GM12873 (cell line): ENCODE results near the gene SETBP1.
A peak's percentile ranks its signal among the peaks of the same experiment; 100 is the strongest.

Experiments
- TF ChIP-seq, protein P1 (sequence below): IDR thresholded peaks from 2 replicates; pipeline ENCODE4 v1.5.1; 2012; ENCODE audit warnings: low read depth, mild to moderate bottlenecking, moderate library complexity, low read length, control low read depth; ENCODE audit not compliant: insufficient read depth; ENCODE audit errors: missing control alignments

The SETBP1 gene

DNA sequence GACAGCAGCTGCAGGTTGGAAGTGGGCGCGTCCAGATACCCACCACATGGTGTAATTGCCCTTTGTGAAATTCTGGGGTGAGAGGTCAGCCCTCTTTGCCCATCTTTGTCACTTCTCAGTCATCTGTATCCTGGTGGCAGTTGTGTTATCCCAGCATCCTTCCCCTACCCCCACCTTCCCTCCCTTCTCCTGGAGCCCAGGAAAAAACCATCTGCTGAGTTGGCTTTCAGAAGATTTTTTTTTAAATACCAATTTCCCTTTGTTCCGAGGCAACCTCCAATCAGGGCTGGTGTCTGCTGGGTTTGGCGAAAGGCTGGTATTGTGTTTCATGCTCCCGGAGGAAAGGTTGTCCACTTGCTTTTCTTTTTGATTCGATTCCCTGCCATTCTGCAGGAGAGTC, 35.2 kb downstream of the SETBP1 start:
- TF ChIP-seq, protein P1, sequence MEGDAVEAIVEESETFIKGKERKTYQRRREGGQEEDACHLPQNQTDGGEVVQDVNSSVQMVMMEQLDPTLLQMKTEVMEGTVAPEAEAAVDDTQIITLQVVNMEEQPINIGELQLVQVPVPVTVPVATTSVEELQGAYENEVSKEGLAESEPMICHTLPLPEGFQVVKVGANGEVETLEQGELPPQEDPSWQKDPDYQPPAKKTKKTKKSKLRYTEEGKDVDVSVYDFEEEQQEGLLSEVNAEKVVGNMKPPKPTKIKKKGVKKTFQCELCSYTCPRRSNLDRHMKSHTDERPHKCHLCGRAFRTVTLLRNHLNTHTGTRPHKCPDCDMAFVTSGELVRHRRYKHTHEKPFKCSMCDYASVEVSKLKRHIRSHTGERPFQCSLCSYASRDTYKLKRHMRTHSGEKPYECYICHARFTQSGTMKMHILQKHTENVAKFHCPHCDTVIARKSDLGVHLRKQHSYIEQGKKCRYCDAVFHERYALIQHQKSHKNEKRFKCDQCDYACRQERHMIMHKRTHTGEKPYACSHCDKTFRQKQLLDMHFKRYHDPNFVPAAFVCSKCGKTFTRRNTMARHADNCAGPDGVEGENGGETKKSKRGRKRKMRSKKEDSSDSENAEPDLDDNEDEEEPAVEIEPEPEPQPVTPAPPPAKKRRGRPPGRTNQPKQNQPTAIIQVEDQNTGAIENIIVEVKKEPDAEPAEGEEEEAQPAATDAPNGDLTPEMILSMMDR: no peak

DNA sequence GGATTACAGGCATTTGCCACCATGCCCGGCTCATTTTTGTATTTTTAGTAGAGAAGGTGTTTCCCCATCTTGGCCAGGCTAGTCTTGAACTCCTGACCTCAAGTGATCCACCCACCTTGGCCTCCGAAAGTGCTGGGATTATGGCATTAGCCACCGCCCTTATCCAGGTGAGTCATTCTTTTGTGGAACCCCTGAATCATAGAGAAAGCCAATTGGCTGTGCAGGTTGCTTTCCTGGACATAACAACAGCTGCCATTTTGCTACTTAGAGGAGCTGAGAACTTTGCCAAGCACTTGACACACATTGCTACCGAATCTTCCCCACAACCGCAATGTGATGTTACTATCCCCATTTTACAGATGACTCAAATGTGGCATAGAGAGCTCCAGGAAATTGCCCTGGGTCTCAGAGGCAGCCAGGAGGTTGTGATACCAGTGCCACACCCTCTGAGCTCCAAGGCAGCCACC, 36.0 kb downstream of the SETBP1 start:
- TF ChIP-seq, protein P1: no peak

DNA sequence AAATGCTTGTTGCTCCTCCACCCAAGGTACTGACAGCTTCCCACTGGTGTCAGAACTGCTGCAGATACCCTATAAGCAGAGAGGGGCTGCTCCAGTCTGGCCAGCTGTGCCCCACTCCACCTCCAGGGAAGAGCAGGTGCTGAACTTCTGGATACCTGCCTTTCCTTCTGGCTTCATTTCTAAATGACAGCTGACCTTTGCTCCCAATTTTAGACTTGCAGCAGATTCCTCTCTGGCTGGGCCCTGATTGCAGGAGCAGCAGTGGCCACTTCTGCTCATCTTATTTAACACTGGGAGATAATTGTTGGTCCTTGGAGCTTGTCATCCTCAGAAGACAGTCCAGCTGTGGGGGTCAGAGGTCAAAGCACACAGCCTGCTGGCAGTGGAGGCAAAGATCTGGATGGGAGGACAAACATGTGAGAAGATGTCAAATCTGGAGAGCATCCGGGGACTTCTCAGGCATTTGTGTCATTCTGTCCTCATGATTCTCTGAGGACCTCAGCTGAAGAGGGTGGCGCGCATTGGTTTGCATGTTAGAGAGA, 38.9 kb downstream of the SETBP1 start:
- TF ChIP-seq, protein P1: no peak

DNA sequence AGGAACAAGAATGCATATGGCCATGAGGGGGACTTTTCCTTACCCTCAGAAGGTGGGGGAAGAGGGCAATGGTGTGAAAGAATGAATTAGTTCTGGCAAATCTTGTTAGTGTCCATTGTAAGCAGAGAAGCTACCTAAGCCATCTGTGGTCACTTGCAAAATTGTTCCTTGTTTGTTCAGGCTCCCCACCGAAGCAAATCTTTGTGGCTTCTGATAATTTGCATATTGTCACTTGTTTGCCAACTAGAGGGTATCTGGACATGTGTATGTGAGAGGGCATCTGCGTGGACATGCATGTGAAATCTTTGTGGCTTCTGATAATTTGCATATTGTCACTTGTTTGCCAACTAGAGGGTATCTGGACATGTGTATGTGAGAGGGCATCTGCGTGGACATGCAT, 41.1 kb downstream of the SETBP1 start:
- TF ChIP-seq, protein P1: peak; percentile 3

DNA sequence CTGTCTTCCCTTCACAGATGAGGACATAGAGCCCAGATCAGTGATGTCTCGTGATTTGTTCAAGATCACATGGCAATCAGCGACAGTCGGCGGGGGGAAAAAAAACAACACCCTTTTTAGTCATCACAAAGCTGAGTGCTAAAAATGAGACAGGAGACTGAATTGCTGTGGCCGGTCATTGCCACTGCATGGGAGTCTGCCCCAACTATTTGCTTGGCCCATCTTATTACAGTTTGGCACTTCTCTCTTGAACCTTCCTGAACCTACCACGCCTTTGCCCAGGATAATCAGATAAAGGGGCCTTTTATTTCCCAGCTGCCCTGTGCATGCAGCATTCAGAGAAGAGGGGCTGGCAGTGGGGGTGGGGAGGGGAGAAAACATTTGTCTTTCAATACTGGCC, 42.7 kb downstream of the SETBP1 start:
- TF ChIP-seq, protein P1: peak; percentile 27

DNA sequence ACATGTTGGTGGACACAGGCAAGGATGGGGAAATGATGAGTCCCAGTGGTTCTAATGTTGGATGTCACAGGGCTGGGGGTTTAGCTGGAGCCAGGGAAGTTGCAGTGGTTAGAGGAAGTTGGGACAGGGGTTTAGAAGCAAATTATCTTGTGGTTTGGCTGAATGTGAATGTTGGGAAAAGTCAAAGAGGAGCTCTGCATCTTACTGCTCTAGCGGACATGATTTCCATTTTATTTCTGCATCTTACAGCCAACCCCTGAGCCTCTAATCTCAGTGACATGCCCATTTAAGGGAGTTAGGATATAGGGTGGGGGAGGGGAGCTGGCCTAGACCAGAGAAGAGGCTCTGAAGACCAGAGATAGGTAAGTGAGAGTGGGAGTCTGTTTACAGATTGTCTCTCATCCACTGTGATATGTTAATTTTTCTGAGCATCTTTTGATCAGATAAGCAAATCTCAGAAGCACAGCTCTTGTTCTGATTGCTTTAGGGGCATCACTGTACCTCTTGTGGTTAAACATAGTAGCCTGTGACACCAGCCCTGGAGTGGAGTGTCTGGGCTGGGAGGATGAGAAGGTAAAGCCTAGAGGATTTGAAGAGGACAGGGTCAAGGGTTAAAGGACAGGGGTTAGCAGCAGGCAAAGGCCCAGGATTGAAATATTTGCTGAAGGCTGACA, 43.6 kb downstream of the SETBP1 start:
- TF ChIP-seq, protein P1: no peak

DNA sequence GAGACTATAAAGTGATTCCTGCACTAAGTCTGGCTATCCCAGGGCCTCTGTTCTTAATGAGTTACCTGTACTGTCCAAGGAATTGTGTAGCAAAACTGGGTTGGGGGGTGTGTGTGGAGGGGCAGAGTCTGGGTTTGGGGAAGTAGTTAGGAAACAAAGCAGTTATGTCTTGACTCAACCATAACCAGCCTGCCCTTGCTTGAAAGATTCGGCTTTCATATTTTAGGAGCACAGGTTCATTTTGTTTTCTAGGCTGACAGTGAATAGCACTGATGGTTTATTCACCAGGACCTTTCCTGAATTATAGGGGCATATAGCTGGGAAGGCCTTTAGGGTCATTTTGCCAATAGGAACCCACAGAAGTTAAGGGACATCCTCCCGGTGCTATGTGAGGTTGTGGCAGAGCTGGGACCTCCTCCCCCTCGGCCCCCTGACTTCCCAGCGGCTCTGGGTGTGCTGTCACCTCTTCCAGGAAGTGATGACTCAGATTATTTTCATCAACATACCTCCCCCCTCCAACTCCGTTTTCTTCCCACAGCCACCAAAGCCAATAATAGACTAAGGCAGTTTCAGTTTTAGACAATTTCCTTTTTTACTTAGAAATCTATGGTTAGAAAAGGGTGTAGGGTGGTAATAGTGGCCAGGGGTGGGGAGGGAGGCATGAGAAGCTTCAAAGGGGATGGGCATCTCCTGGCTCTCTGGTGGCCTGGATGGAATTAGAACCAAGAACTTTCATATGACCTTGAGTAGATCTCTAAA, 44.8 kb downstream of the SETBP1 start:
- TF ChIP-seq, protein P1: no peak
